IMR-90 (cell line): ENCODE measurements around the gene PMM2. TPM values are rescaled to one million over a fixed set of nuclear protein-coding genes. Genes with fewer than 3 reads are reported as not detected.

Experiments used
- ATAC-seq: fragments of 200-7000 bp; cut with Tn5 transposase; 2 replicates; pipeline ENCODE4 v1.9.1; 2020; ENCODE audit warnings: low read depth, mild to moderate bottlenecking, moderate library complexity
- BruUV-seq: library from RNA; stranded (reverse); fragments of 400-500 nt; replicated peaks from 2 replicates; lab custom pipeline; 2021; lab: Mats Ljungman, UMichigan
- CTCF ChIA-PET: fragments of 300-600 bp; formaldehyde crosslinking; extraction: SDS; loops from one replicate; lab custom pipeline; 2021; ENCODE audit warnings: antibody characterized with exemption; lab: Yijun Ruan, JAX
- POLR2A ChIA-PET: fragments of 300-600 bp; sonication (Branson Sonifier 250); formaldehyde crosslinking; loops from one replicate; lab custom pipeline; 2022; ENCODE audit warnings: antibody characterized with exemption; ENCODE audit not compliant: unreplicated experiment; lab: Charles Lee
- DNase-seq: peaks from one replicate; pipeline ENCODE4 v3.0.0; 2013
- H2AFZ ChIP-seq: replicated peaks from 2 replicates; pipeline ENCODE3; 2013; ENCODE audit warnings: low read length, mild to moderate bottlenecking; ENCODE audit not compliant: poor library complexity
- H2AK5ac ChIP-seq: 2 replicates; pipeline ENCODE4 v1.6.1; 2013; ENCODE audit warnings: low read depth, low read length, inconsistent platforms
- H2AK9ac ChIP-seq: replicated peaks from 2 replicates; pipeline ENCODE3; 2013; ENCODE audit warnings: mild to moderate bottlenecking, low read depth, low read length, moderate library complexity; ENCODE audit not compliant: poor library complexity
- H2BK120ac ChIP-seq: 2 replicates; pipeline ENCODE4 v1.6.1; 2013; ENCODE audit warnings: low read depth, low read length, inconsistent platforms
- H2BK15ac ChIP-seq: 3 replicates; pipeline ENCODE4 v1.6.1; 2013; ENCODE audit warnings: low read depth, low read length, inconsistent platforms
- H2BK20ac ChIP-seq: 2 replicates; pipeline ENCODE4 v1.6.1; 2013; ENCODE audit warnings: low read depth, mild to moderate bottlenecking, inconsistent platforms, low read length, moderate library complexity
- H2BK5ac ChIP-seq: 2 replicates; pipeline ENCODE4 v1.6.1; 2013; ENCODE audit warnings: mild to moderate bottlenecking, low read depth, low read length, inconsistent platforms; ENCODE audit not compliant: poor library complexity, severe bottlenecking
- H3K14ac ChIP-seq: replicated peaks from 2 replicates; pipeline ENCODE4 v1.6.1; 2013; ENCODE audit warnings: low read depth, low read length, inconsistent platforms
- H3K18ac ChIP-seq: 2 replicates; pipeline ENCODE4 v1.6.1; 2013; ENCODE audit warnings: low read depth, low read length, control low read depth
- H3K23ac ChIP-seq: 2 replicates; pipeline ENCODE4 v1.6.1; 2013; ENCODE audit warnings: low read depth, low read length, inconsistent platforms
- H3K27ac ChIP-seq: 2 replicates; pipeline ENCODE4 v1.5.1; 2013; ENCODE audit warnings: mild to moderate bottlenecking, control low read depth, low read length; ENCODE audit not compliant: insufficient read depth
- H3K27me3 ChIP-seq: 2 replicates; pipeline ENCODE4 v1.6.1; 2013; ENCODE audit warnings: low read length; ENCODE audit not compliant: control insufficient read depth, insufficient read depth
- H3K36me3 ChIP-seq: 2 replicates; pipeline ENCODE4 v1.6.1; 2013; ENCODE audit warnings: low read length, mixed read lengths; ENCODE audit not compliant: control insufficient read depth, insufficient read depth
- H3K4ac ChIP-seq: 2 replicates; pipeline ENCODE4 v1.6.1; 2013; ENCODE audit warnings: low read depth, low read length, inconsistent platforms
- H3K4me1 ChIP-seq: 2 replicates; pipeline ENCODE4 v1.6.1; 2013; ENCODE audit warnings: low read length, mixed read lengths; ENCODE audit not compliant: control insufficient read depth, insufficient read depth
- H3K4me2 ChIP-seq: 2 replicates; pipeline ENCODE4 v1.6.1; 2013; ENCODE audit warnings: low read depth, mild to moderate bottlenecking, control low read depth, low read length, moderate library complexity
- H3K4me3 ChIP-seq: 2 replicates; pipeline ENCODE4 v1.5.1; 2013; ENCODE audit warnings: low read depth, mild to moderate bottlenecking, control low read depth, low read length, moderate library complexity; ENCODE audit not compliant: insufficient read depth
- H3K56ac ChIP-seq: 2 replicates; pipeline ENCODE4 v1.6.1; 2013; ENCODE audit warnings: low read length, inconsistent platforms; ENCODE audit not compliant: insufficient read depth; ENCODE audit errors: extremely low read depth
- H3K79me1 ChIP-seq, 2 experiments: 2 replicates each; pipeline ENCODE4 v1.6.1; 2013; ENCODE audit warnings: low read length in 2 of 2, inconsistent platforms in 1 of 2, low read depth in 1 of 2
- H3K9ac ChIP-seq: 2 replicates; pipeline ENCODE4 v1.6.1; 2013; ENCODE audit warnings: low read depth, low read length, control low read depth
- H3K9me1 ChIP-seq: 2 replicates; pipeline ENCODE4 v1.6.1; 2013; ENCODE audit warnings: low read length, inconsistent platforms; ENCODE audit not compliant: insufficient read depth
- H3K9me3 ChIP-seq: 2 replicates; pipeline ENCODE4 v1.6.1; 2013; ENCODE audit warnings: low read length; ENCODE audit not compliant: control insufficient read depth, insufficient read depth
- H4K20me1 ChIP-seq: 2 replicates; pipeline ENCODE4 v1.6.1; 2013; ENCODE audit warnings: low read length, inconsistent platforms; ENCODE audit not compliant: insufficient read depth
- H4K5ac ChIP-seq: 2 replicates; pipeline ENCODE4 v1.6.1; 2013; ENCODE audit warnings: mild to moderate bottlenecking, low read depth, low read length, control low read depth
- H4K8ac ChIP-seq, 2 experiments: 2 replicates each; pipeline ENCODE4 v1.6.1; 2013; ENCODE audit warnings: low read depth in 2 of 2, low read length in 2 of 2, control low read depth in 1 of 2, inconsistent platforms in 1 of 2
- H4K91ac ChIP-seq: 2 replicates; pipeline ENCODE4 v1.6.1; 2013; ENCODE audit warnings: low read depth, low read length, inconsistent platforms; ENCODE audit not compliant: insufficient read depth
- BHLHE40 ChIP-seq: fragments of 150-350 bp; IDR thresholded peaks from 2 replicates; pipeline ENCODE4 v1.6.1; 2016; ENCODE audit warnings: mild to moderate bottlenecking, low read depth, low read length
- CEBPB ChIP-seq: IDR thresholded peaks from 2 replicates; pipeline ENCODE4 v1.6.1; 2012; ENCODE audit warnings: low read depth, low read length, improper control_type of control experiment
- CHD1 ChIP-seq: IDR thresholded peaks from 2 replicates; pipeline ENCODE4 v1.6.1; 2012; ENCODE audit warnings: low read depth, low read length, improper control_type of control experiment
- FOS ChIP-seq: fragments of 150-350 bp; IDR thresholded peaks from 2 replicates; pipeline ENCODE4 v1.6.1; 2016; ENCODE audit warnings: low read depth, low read length
- MAZ ChIP-seq: IDR thresholded peaks from 2 replicates; pipeline ENCODE4 v1.6.1; 2012; ENCODE audit warnings: low read depth, mild to moderate bottlenecking, low read length, improper control_type of control experiment, moderate library complexity, borderline replicate concordance
- MXI1 ChIP-seq: IDR thresholded peaks from 2 replicates; pipeline ENCODE4 v1.6.1; 2012; ENCODE audit warnings: low read depth, mild to moderate bottlenecking, low read length, moderate library complexity, borderline replicate concordance
- NFE2L2 ChIP-seq: fragments of 150-350 bp; IDR thresholded peaks from 2 replicates; pipeline ENCODE4 v1.6.1; 2016; ENCODE audit warnings: low read depth, mild to moderate bottlenecking, low read length
- POLR2A ChIP-seq: IDR thresholded peaks from 2 replicates; pipeline ENCODE4 v1.6.1; 2012; ENCODE audit warnings: mild to moderate bottlenecking, low read depth, low read length
- RAD21 ChIP-seq: IDR thresholded peaks from 2 replicates; pipeline ENCODE4 v1.6.1; 2012; ENCODE audit warnings: low read length, improper control_type of control experiment
- RCOR1 ChIP-seq: IDR thresholded peaks from 2 replicates; pipeline ENCODE4 v1.6.1; 2012; ENCODE audit warnings: mild to moderate bottlenecking, low read length, improper control_type of control experiment; ENCODE audit not compliant: insufficient replicate concordance
- RFX5 ChIP-seq: IDR thresholded peaks from 2 replicates; pipeline ENCODE4 v1.8.0; 2012; ENCODE audit warnings: low read depth, mild to moderate bottlenecking, low read length, moderate library complexity
- SMC3 ChIP-seq: fragments of 150-350 bp; IDR thresholded peaks from 2 replicates; pipeline ENCODE4 v1.6.1; 2016; ENCODE audit warnings: low read depth, mild to moderate bottlenecking, antibody characterized with exemption, low read length, moderate library complexity
- WGBS, 2 experiments: methylation state at CpG; one replicate each; pipeline versions ENCODE4 v1.1.5 to v1.1.7; 2013; ENCODE audit warnings: missing lambda C conversion rate in 2 of 2; ENCODE audit not compliant: insufficient read length in 1 of 2; ENCODE audit errors: extremely low coverage in 2 of 2; 5-methylcytosine and 5-hydroxymethylcytosine counted together
- dilution Hi-C: fragments of 300-500 bp; cut with HindIII; formaldehyde crosslinking; loops from one replicate; pipeline ENCODE4 v1.14.3; 2018; ENCODE audit warnings: low sequenced_read_pairs; ENCODE audit not compliant: unreplicated experiment
- in situ Hi-C: fragments of 300-500 bp; cut with MboI; formaldehyde crosslinking; loops from 3 replicates; pipeline ENCODE4 v1.14.3; 2019; ENCODE audit warnings: low sequenced_read_pairs, inconsistent platforms, mixed read lengths
- intact Hi-C: fragments of 100-400 bp; cut with micrococcal nuclease; formaldehyde crosslinking; loops from 2 replicates; pipeline ENCODE4 v1.10.0; 2022
- polyA plus RNA-seq, 3 experiments: library from polyadenylated mRNA; depleted of rRNA; stranded (reverse); fragments of >200 nt; gene quantifications; 2 replicates each; pipeline ENCODE4 v1.2.3, GENCODE V29; 2012; ENCODE audit warnings: low replicate concordance in 1 of 3
- total RNA-seq: library from RNA; depleted of rRNA; stranded (reverse); fragments of >200 nt; gene quantifications from 2 replicates; pipeline ENCODE4 v1.2.3, GENCODE V29; 2012
- TF ChIP-seq, protein P1 (sequence below): conservative IDR thresholded peaks from 2 replicates; pipeline ENCODE4 v1.5.1; 2012; ENCODE audit warnings: mild to moderate bottlenecking, low read depth, low read length, improper control_type of control experiment
- TF ChIP-seq, protein P2 (sequence below): fragments of 150-350 bp; IDR thresholded peaks from 2 replicates; pipeline ENCODE4 v1.6.1; 2017; ENCODE audit warnings: mild to moderate bottlenecking, antibody characterized with exemption, low read length, low read depth
- TF ChIP-seq, protein P3 (sequence below): fragments of 150-350 bp; IDR thresholded peaks from 2 replicates; pipeline ENCODE4 v1.6.1; 2016; ENCODE audit warnings: low read depth, mild to moderate bottlenecking, low read length, moderate library complexity, borderline replicate concordance

PMM2 gene
- total and polyA plus RNA-seq, 2 of the 4 experiments (the other 2 are of a cell fraction), result 25.8 to 38.9 TPM

DNA sequence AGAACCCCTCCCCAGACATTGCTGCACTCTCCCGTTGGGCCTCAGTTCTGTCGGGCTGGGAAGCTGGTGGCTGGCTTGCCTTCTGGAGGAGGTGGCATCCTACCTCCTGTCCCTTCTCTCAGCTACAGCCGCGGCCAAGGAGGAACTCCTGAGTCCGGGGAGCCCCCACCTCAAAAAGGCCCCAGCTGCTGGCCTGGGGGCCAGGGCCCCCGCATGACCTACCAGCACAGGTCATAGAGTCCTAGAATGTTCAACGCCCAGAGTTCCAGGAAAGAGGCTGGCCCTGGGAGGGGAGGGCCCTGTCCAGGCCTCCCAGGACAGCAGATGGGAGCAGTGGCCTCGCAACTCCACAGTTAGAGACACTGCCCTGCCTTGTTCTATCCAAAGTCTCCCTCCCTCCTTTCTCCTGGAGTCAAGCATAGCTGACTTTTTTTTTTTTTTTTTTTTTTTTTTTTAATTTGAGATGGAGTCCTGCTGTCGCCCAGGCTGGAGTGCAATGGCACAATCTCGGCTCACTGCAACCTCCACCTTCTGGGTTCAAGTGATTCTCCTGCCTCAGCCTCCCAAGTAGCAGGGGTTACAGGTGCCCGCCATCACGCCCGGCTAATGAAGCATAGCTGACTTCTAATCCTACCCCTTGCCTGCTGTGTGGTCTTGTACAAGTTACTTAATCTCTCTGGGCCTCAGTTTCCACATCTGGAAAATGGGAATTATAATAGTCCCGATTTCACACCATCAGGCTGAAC lies 64.1 kb downstream of the PMM2 start:
- no peak overlapping the region for H2BK5ac ChIP-seq
- dilution Hi-C loops, result no loop called here
- peak overlapping the region; percentile 51 for H2AK9ac ChIP-seq
- no peak for ATAC-seq
- BruUV-seq, result no TSS peak
- no peak overlapping the region for H4K8ac ChIP-seq
- TF ChIP-seq, protein P1, sequence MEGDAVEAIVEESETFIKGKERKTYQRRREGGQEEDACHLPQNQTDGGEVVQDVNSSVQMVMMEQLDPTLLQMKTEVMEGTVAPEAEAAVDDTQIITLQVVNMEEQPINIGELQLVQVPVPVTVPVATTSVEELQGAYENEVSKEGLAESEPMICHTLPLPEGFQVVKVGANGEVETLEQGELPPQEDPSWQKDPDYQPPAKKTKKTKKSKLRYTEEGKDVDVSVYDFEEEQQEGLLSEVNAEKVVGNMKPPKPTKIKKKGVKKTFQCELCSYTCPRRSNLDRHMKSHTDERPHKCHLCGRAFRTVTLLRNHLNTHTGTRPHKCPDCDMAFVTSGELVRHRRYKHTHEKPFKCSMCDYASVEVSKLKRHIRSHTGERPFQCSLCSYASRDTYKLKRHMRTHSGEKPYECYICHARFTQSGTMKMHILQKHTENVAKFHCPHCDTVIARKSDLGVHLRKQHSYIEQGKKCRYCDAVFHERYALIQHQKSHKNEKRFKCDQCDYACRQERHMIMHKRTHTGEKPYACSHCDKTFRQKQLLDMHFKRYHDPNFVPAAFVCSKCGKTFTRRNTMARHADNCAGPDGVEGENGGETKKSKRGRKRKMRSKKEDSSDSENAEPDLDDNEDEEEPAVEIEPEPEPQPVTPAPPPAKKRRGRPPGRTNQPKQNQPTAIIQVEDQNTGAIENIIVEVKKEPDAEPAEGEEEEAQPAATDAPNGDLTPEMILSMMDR, result no peak
- TF ChIP-seq NFE2L2 (no peak), FOS (no peak), CEBPB (no peak), BHLHE40 (no peak), CHD1 (no peak), POLR2A (no peak), RFX5 (no peak), RAD21 (no peak), MXI1 (no peak), SMC3 (no peak), MAZ (no peak), RCOR1 (no peak)
- TF ChIP-seq, protein P2, sequence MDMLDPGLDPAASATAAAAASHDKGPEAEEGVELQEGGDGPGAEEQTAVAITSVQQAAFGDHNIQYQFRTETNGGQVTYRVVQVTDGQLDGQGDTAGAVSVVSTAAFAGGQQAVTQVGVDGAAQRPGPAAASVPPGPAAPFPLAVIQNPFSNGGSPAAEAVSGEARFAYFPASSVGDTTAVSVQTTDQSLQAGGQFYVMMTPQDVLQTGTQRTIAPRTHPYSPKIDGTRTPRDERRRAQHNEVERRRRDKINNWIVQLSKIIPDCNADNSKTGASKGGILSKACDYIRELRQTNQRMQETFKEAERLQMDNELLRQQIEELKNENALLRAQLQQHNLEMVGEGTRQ, result no peak
- TF ChIP-seq, protein P3, sequence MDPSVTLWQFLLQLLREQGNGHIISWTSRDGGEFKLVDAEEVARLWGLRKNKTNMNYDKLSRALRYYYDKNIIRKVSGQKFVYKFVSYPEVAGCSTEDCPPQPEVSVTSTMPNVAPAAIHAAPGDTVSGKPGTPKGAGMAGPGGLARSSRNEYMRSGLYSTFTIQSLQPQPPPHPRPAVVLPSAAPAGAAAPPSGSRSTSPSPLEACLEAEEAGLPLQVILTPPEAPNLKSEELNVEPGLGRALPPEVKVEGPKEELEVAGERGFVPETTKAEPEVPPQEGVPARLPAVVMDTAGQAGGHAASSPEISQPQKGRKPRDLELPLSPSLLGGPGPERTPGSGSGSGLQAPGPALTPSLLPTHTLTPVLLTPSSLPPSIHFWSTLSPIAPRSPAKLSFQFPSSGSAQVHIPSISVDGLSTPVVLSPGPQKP, result no peak
- H3K14ac ChIP-seq, result no peak overlapping the region
- in situ Hi-C loops, result no loop called here
- H2AFZ ChIP-seq, result no peak overlapping the region
- no peak overlapping the region for H4K5ac ChIP-seq
- no peak overlapping the region for H3K18ac ChIP-seq
- H3K56ac ChIP-seq, result no peak overlapping the region
- no peaks in the 10 kb centered on the region for H3K27me3 ChIP-seq
- H3K4me2 ChIP-seq, result no peak overlapping the region
- no peak overlapping the region for H2BK15ac ChIP-seq
- peaks cover 84% of the 10 kb centered on the region for H4K20me1 ChIP-seq
- intact Hi-C loops, result no loop called here
- ChIA-PET POLR2A (no interaction called here), CTCF (interaction anchor here (0.7 kb wide), 1 partner anchor 210 kb away, joined by 3 read pairs; no protein-coding TSS in a partner anchor)
- peaks cover 24% of the 10 kb centered on the region for H3K36me3 ChIP-seq
- H3K9me1 ChIP-seq, result peaks cover 19% of the 10 kb centered on the region
- DNase-seq, result no peak
- no peak overlapping the region for H4K91ac ChIP-seq
- no peak overlapping the region for H2BK120ac ChIP-seq
- H2BK20ac ChIP-seq, result no peak overlapping the region
- 80% methylated on average over 5 of the region's 14 CpGs; no CpG with 5 or more reads in 1 of the 2 experiments for WGBS, 2 experiments
- no peak overlapping the region for H3K4ac ChIP-seq
- no peak overlapping the region for H3K9ac ChIP-seq
- H3K79me1 ChIP-seq, result peaks cover 6 to 93% of the 10 kb centered on the region in 2 experiments
- H3K9me3 ChIP-seq, result no peaks in the 10 kb centered on the region
- 0 out of 2 replicates have a peak overlapping the region, but pooled peaks have one; percentile 31 for H2AK5ac ChIP-seq
- peak overlapping the region; percentile 3; the same call in 1 of the 2 replicates for H3K27ac ChIP-seq
- H3K4me3 ChIP-seq, result no peak overlapping the region
- H3K4me1 ChIP-seq, result peaks cover 31% of the 10 kb centered on the region
- no peak overlapping the region for H3K23ac ChIP-seq
